AG04450 (cell line): ENCODE data around the gene AKAP6. TPM values are rescaled to one million over a fixed set of nuclear protein-coding genes. Genes with fewer than 3 reads are reported as not detected.

Experiments
- CTCF ChIA-PET: fragments of 300-600, 350-600 bp; formaldehyde crosslinking; extraction: SDS; loops from one replicate; lab custom pipeline; 2022; ENCODE audit warnings: antibody characterized with exemption, inconsistent platforms; lab: Charles Lee
- POLR2A ChIA-PET: fragments of 350-600 bp; formaldehyde crosslinking; extraction: SDS; loops from one replicate; lab custom pipeline; 2021; ENCODE audit warnings: antibody characterized with exemption, inconsistent platforms; lab: Yijun Ruan, JAX
- DNase-seq: peaks from one replicate; pipeline ENCODE4 v3.0.0-alpha.2; 2011; ENCODE audit warnings: low read depth, low spot score
- H3K27ac ChIP-seq: one replicate; pipeline ENCODE4 v1.5.1; 2012; ENCODE audit warnings: low read depth, low read length, control low read depth
- H3K27me3 ChIP-seq: one replicate; pipeline ENCODE4 v1.6.0; 2012; ENCODE audit warnings: low read length; ENCODE audit not compliant: control insufficient read depth, insufficient read depth
- H3K4me3 ChIP-seq: 2 replicates; pipeline ENCODE4 v1.5.1; 2011; ENCODE audit warnings: mild to moderate bottlenecking, low read depth, low read length, control low read depth
- H3K9me3 ChIP-seq: 2 replicates; pipeline ENCODE4 v1.5.1; 2012; ENCODE audit warnings: low read length; ENCODE audit not compliant: control insufficient read depth, insufficient read depth
- CTCF ChIP-seq: IDR thresholded peaks from 2 replicates; pipeline ENCODE4 v1.5.1; 2011; ENCODE audit warnings: low read depth, low read length, control low read depth, inconsistent platforms
- polyA plus RNA-seq: library from polyadenylated mRNA; depleted of rRNA; stranded (reverse); fragments of >200 nt; gene quantifications from 2 replicates; pipeline ENCODE4 v1.2.3, GENCODE V29; 2011

AKAP6 gene
- polyA plus RNA-seq, 1 experiment: 0.78 TPM

GRCh38 chr14:32629236-32629635, 300.1 kb downstream of the AKAP6 start:
- no peak for DNase-seq
- Histone ChIP-seq H3K27me3 (no peaks in the 10 kb centered on the region), H3K9me3 (no peaks in the 10 kb centered on the region), H3K4me3 (no peak overlapping the region), H3K27ac (no peak overlapping the region)
- ChIA-PET CTCF (no interaction called here), POLR2A (no interaction called here)
- TF ChIP-seq CTCF: no peak

- CTCF ChIA-PET: no interaction called here
- no peaks in the 10 kb centered on the region for H3K27me3 ChIP-seq
- no peak for DNase-seq
- H3K4me3 ChIP-seq: no peak overlapping the region
- no peak for TF ChIP-seq CTCF
- H3K9me3 ChIP-seq: no peaks in the 10 kb centered on the region
- H3K27ac ChIP-seq: no peak overlapping the region
- POLR2A ChIA-PET: no interaction called here
These were observed 301.6 kb downstream of the AKAP6 start for GRCh38 chr14:32630701-32631100.

GRCh38 chr14:32633224-32633859, 304.2 kb downstream of the AKAP6 start:
- ChIA-PET POLR2A (no interaction called here), CTCF (no interaction called here)
- Histone ChIP-seq H3K27ac (no peak overlapping the region), H3K4me3 (no peak overlapping the region), H3K9me3 (no peaks in the 10 kb centered on the region), H3K27me3 (no peaks in the 10 kb centered on the region)
- no peak for TF ChIP-seq CTCF
- no peak for DNase-seq

- Histone ChIP-seq H3K27ac (no peak overlapping the region), H3K4me3 (no peak overlapping the region), H3K9me3 (no peaks in the 10 kb centered on the region), H3K27me3 (no peaks in the 10 kb centered on the region)
- POLR2A ChIA-PET: no interaction called here
- no peak for TF ChIP-seq CTCF
- CTCF ChIA-PET: no interaction called here
- DNase-seq: no peak
These were observed 304.8 kb downstream of the AKAP6 start for GRCh38 chr14:32633930-32634329.

- Histone ChIP-seq H3K27me3 (no peaks in the 10 kb centered on the region), H3K9me3 (no peaks in the 10 kb centered on the region), H3K4me3 (no peak overlapping the region), H3K27ac (no peak overlapping the region)
- TF ChIP-seq CTCF: no peak
- no peak for DNase-seq
- POLR2A ChIA-PET: no interaction called here
- CTCF ChIA-PET: interaction anchor here (0.7 kb wide), 1 partner anchor 47 kb away, joined by 3 read pairs; no protein-coding TSS in a partner anchor
These were observed 306.1 kb downstream of the AKAP6 start for GRCh38 chr14:32635061-32635719.
